ENCODE results near the gene PON2. TPM values are rescaled to one million over a fixed set of nuclear protein-coding genes. Genes with fewer than 3 reads are reported as not detected.

Gene PON2
- total and polyA plus RNA-seq, 2 donors (not counting 1 experiment from before 2014, with no cell fraction given), result 72.8 to 140 TPM

GRCh38 chr7:95457947-95458346 is 23.1 kb upstream of the PON2 start:
- H3K27ac ChIP-seq (ENCODE audit: insufficient read depth, low read length), result no peak overlapping the region
- H3K79me2 ChIP-seq (ENCODE audit: control insufficient read depth, insufficient read depth, low read length), result no peaks in the 10 kb centered on the region
- no peaks in the 10 kb centered on the region for H3K36me3 ChIP-seq (ENCODE audit: control insufficient read depth, insufficient read depth, low read length)
- no peaks in the 10 kb centered on the region for H4K20me1 ChIP-seq (ENCODE audit: control insufficient read depth, extremely low read depth, insufficient read depth, low read length)
- H3K9me3 ChIP-seq (ENCODE audit: control insufficient read depth, insufficient read depth, low read depth, low read length), result no peaks in the 10 kb centered on the region
- H3K4me1 ChIP-seq (ENCODE audit: control insufficient read depth, extremely low read depth, insufficient read depth, low read length), result no peaks in the 10 kb centered on the region
- no peak for TF ChIP-seq CTCF (conservative IDR thresholded peaks at IDR 0.05 in 1 of 2, IDR thresholded peaks at IDR 0.05 in 1 of 2; ENCODE audit: low read depth in 1 of 2, low read length in 2 of 2)
- no peak for TF ChIP-seq EZH2 (IDR thresholded peaks at IDR 0.05; ENCODE audit: low read length, missing control alignments)
- DNase-seq (ENCODE audit: low read depth in 2 of 2), result no peak
- H2AFZ ChIP-seq (ENCODE audit: low read length), result no peak overlapping the region
- H3K4me2 ChIP-seq (ENCODE audit: extremely low read depth, insufficient read depth, low read length), result no peak overlapping the region
- no peaks in the 10 kb centered on the region for H3K27me3 ChIP-seq (ENCODE audit: control insufficient read depth, insufficient read depth, low read length)
- H3K9ac ChIP-seq (ENCODE audit: insufficient read depth, low read length), result no peak overlapping the region
- no peak overlapping the region for H3K4me3 ChIP-seq (replicated peaks in 1 of 4; ENCODE audit: control extremely low read depth in 1 of 4, insufficient read depth in 1 of 4, low read depth in 3 of 4, low read length in 4 of 4)

- no peaks in the 10 kb centered on the region for H3K36me3 ChIP-seq (ENCODE audit: control insufficient read depth, insufficient read depth, low read length)
- no peak overlapping the region for H3K4me3 ChIP-seq (replicated peaks in 1 of 4; ENCODE audit: control extremely low read depth in 1 of 4, insufficient read depth in 1 of 4, low read depth in 3 of 4, low read length in 4 of 4)
- peak in 1 of 2 donors; percentile 26 for DNase-seq (ENCODE audit: low read depth in 2 of 2)
- no peak overlapping the region for H3K27ac ChIP-seq (ENCODE audit: insufficient read depth, low read length)
- no peaks in the 10 kb centered on the region for H3K9me3 ChIP-seq (ENCODE audit: control insufficient read depth, insufficient read depth, low read depth, low read length)
- H3K27me3 ChIP-seq (ENCODE audit: control insufficient read depth, insufficient read depth, low read length), result no peaks in the 10 kb centered on the region
- no peaks in the 10 kb centered on the region for H3K79me2 ChIP-seq (ENCODE audit: control insufficient read depth, insufficient read depth, low read length)
- H3K4me2 ChIP-seq (ENCODE audit: extremely low read depth, insufficient read depth, low read length), result no peak overlapping the region
- no peaks in the 10 kb centered on the region for H3K4me1 ChIP-seq (ENCODE audit: control insufficient read depth, extremely low read depth, insufficient read depth, low read length)
- H2AFZ ChIP-seq (ENCODE audit: low read length), result no peak overlapping the region
- no peak overlapping the region for H3K9ac ChIP-seq (ENCODE audit: insufficient read depth, low read length)
- TF ChIP-seq EZH2 (IDR thresholded peaks at IDR 0.05; ENCODE audit: low read length, missing control alignments) (no peak), CTCF (conservative IDR thresholded peaks at IDR 0.05 in 1 of 2, IDR thresholded peaks at IDR 0.05 in 1 of 2; ENCODE audit: low read depth in 1 of 2, low read length in 2 of 2) (no peak)
- H4K20me1 ChIP-seq (ENCODE audit: control insufficient read depth, extremely low read depth, insufficient read depth, low read length), result no peaks in the 10 kb centered on the region
These were observed 19.7 kb upstream of the PON2 start for GRCh38 chr7:95454438-95455045.

GRCh38 chr7:95446618-95447017 is 11.8 kb upstream of the PON2 start:
- Histone ChIP-seq H3K9me3 (ENCODE audit: control insufficient read depth, insufficient read depth, low read depth, low read length) (no peaks in the 10 kb centered on the region), H2AFZ (ENCODE audit: low read length) (no peak overlapping the region)
- DNase-seq (ENCODE audit: low read depth in 2 of 2), result no peak

More at GRCh38 chr7:95446618-95447017, 11.8 kb upstream of the PON2 start:
- Histone ChIP-seq H3K27me3 (ENCODE audit: control insufficient read depth, insufficient read depth, low read length) (no peaks in the 10 kb centered on the region), H4K20me1 (ENCODE audit: control insufficient read depth, extremely low read depth, insufficient read depth, low read length) (no peaks in the 10 kb centered on the region), H3K79me2 (ENCODE audit: control insufficient read depth, insufficient read depth, low read length) (no peaks in the 10 kb centered on the region), H3K9ac (ENCODE audit: insufficient read depth, low read length) (no peak overlapping the region), H3K36me3 (ENCODE audit: control insufficient read depth, insufficient read depth, low read length) (no peaks in the 10 kb centered on the region), H3K4me3 (replicated peaks in 1 of 4; ENCODE audit: control extremely low read depth in 1 of 4, insufficient read depth in 1 of 4, low read depth in 3 of 4, low read length in 4 of 4) (no peak overlapping the region), H3K27ac (ENCODE audit: insufficient read depth, low read length) (no peak overlapping the region), H3K4me2 (ENCODE audit: extremely low read depth, insufficient read depth, low read length) (no peak overlapping the region), H3K4me1 (ENCODE audit: control insufficient read depth, extremely low read depth, insufficient read depth, low read length) (no peaks in the 10 kb centered on the region)
- TF ChIP-seq CTCF (conservative IDR thresholded peaks at IDR 0.05 in 1 of 2, IDR thresholded peaks at IDR 0.05 in 1 of 2; ENCODE audit: low read depth in 1 of 2, low read length in 2 of 2) (no peak), EZH2 (IDR thresholded peaks at IDR 0.05; ENCODE audit: low read length, missing control alignments) (no peak)
